IMR-90 (cell line): ENCODE data around the gene CDYL2. TPM values are rescaled to one million over a fixed set of nuclear protein-coding genes. Genes with fewer than 3 reads are reported as not detected.

ENCODE experiments used
- ATAC-seq: fragments of 200-7000 bp; cut with Tn5 transposase; 2 replicates; pipeline ENCODE4 v1.9.1; 2020; ENCODE audit warnings: low read depth, mild to moderate bottlenecking, moderate library complexity
- BruUV-seq: library from RNA; stranded (reverse); fragments of 400-500 nt; replicated peaks from 2 replicates; lab custom pipeline; 2021; lab: Mats Ljungman, UMichigan
- CTCF ChIA-PET: fragments of 300-600 bp; formaldehyde crosslinking; extraction: SDS; loops from one replicate; lab custom pipeline; 2021; ENCODE audit warnings: antibody characterized with exemption; lab: Yijun Ruan, JAX
- POLR2A ChIA-PET: fragments of 300-600 bp; sonication (Branson Sonifier 250); formaldehyde crosslinking; loops from one replicate; lab custom pipeline; 2022; ENCODE audit warnings: antibody characterized with exemption; ENCODE audit not compliant: unreplicated experiment; lab: Charles Lee
- DNase-seq: peaks from one replicate; pipeline ENCODE4 v3.0.0; 2013
- H2AFZ ChIP-seq: replicated peaks from 2 replicates; pipeline ENCODE3; 2013; ENCODE audit warnings: low read length, mild to moderate bottlenecking; ENCODE audit not compliant: poor library complexity
- H2AK5ac ChIP-seq: 2 replicates; pipeline ENCODE4 v1.6.1; 2013; ENCODE audit warnings: low read depth, low read length, inconsistent platforms
- H2AK9ac ChIP-seq: replicated peaks from 2 replicates; pipeline ENCODE3; 2013; ENCODE audit warnings: mild to moderate bottlenecking, low read depth, low read length, moderate library complexity; ENCODE audit not compliant: poor library complexity
- H2BK120ac ChIP-seq: 2 replicates; pipeline ENCODE4 v1.6.1; 2013; ENCODE audit warnings: low read depth, low read length, inconsistent platforms
- H2BK15ac ChIP-seq: 3 replicates; pipeline ENCODE4 v1.6.1; 2013; ENCODE audit warnings: low read depth, low read length, inconsistent platforms
- H2BK20ac ChIP-seq: 2 replicates; pipeline ENCODE4 v1.6.1; 2013; ENCODE audit warnings: low read depth, mild to moderate bottlenecking, inconsistent platforms, low read length, moderate library complexity
- H2BK5ac ChIP-seq: 2 replicates; pipeline ENCODE4 v1.6.1; 2013; ENCODE audit warnings: mild to moderate bottlenecking, low read depth, low read length, inconsistent platforms; ENCODE audit not compliant: poor library complexity, severe bottlenecking
- H3K14ac ChIP-seq: replicated peaks from 2 replicates; pipeline ENCODE4 v1.6.1; 2013; ENCODE audit warnings: low read depth, low read length, inconsistent platforms
- H3K18ac ChIP-seq: 2 replicates; pipeline ENCODE4 v1.6.1; 2013; ENCODE audit warnings: low read depth, low read length, control low read depth
- H3K23ac ChIP-seq: 2 replicates; pipeline ENCODE4 v1.6.1; 2013; ENCODE audit warnings: low read depth, low read length, inconsistent platforms
- H3K27ac ChIP-seq: 2 replicates; pipeline ENCODE4 v1.5.1; 2013; ENCODE audit warnings: mild to moderate bottlenecking, control low read depth, low read length; ENCODE audit not compliant: insufficient read depth
- H3K27me3 ChIP-seq: 2 replicates; pipeline ENCODE4 v1.6.1; 2013; ENCODE audit warnings: low read length; ENCODE audit not compliant: control insufficient read depth, insufficient read depth
- H3K36me3 ChIP-seq: 2 replicates; pipeline ENCODE4 v1.6.1; 2013; ENCODE audit warnings: low read length, mixed read lengths; ENCODE audit not compliant: control insufficient read depth, insufficient read depth
- H3K4ac ChIP-seq: 2 replicates; pipeline ENCODE4 v1.6.1; 2013; ENCODE audit warnings: low read depth, low read length, inconsistent platforms
- H3K4me1 ChIP-seq: 2 replicates; pipeline ENCODE4 v1.6.1; 2013; ENCODE audit warnings: low read length, mixed read lengths; ENCODE audit not compliant: control insufficient read depth, insufficient read depth
- H3K4me2 ChIP-seq: 2 replicates; pipeline ENCODE4 v1.6.1; 2013; ENCODE audit warnings: low read depth, mild to moderate bottlenecking, control low read depth, low read length, moderate library complexity
- H3K4me3 ChIP-seq: 2 replicates; pipeline ENCODE4 v1.5.1; 2013; ENCODE audit warnings: low read depth, mild to moderate bottlenecking, control low read depth, low read length, moderate library complexity; ENCODE audit not compliant: insufficient read depth
- H3K56ac ChIP-seq: 2 replicates; pipeline ENCODE4 v1.6.1; 2013; ENCODE audit warnings: low read length, inconsistent platforms; ENCODE audit not compliant: insufficient read depth; ENCODE audit errors: extremely low read depth
- H3K79me1 ChIP-seq, 2 experiments: 2 replicates each; pipeline ENCODE4 v1.6.1; 2013; ENCODE audit warnings: low read length in 2 of 2, inconsistent platforms in 1 of 2, low read depth in 1 of 2
- H3K9ac ChIP-seq: 2 replicates; pipeline ENCODE4 v1.6.1; 2013; ENCODE audit warnings: low read depth, low read length, control low read depth
- H3K9me1 ChIP-seq: 2 replicates; pipeline ENCODE4 v1.6.1; 2013; ENCODE audit warnings: low read length, inconsistent platforms; ENCODE audit not compliant: insufficient read depth
- H3K9me3 ChIP-seq: 2 replicates; pipeline ENCODE4 v1.6.1; 2013; ENCODE audit warnings: low read length; ENCODE audit not compliant: control insufficient read depth, insufficient read depth
- H4K20me1 ChIP-seq: 2 replicates; pipeline ENCODE4 v1.6.1; 2013; ENCODE audit warnings: low read length, inconsistent platforms; ENCODE audit not compliant: insufficient read depth
- H4K5ac ChIP-seq: 2 replicates; pipeline ENCODE4 v1.6.1; 2013; ENCODE audit warnings: mild to moderate bottlenecking, low read depth, low read length, control low read depth
- H4K8ac ChIP-seq, 2 experiments: 2 replicates each; pipeline ENCODE4 v1.6.1; 2013; ENCODE audit warnings: low read depth in 2 of 2, low read length in 2 of 2, control low read depth in 1 of 2, inconsistent platforms in 1 of 2
- H4K91ac ChIP-seq: 2 replicates; pipeline ENCODE4 v1.6.1; 2013; ENCODE audit warnings: low read depth, low read length, inconsistent platforms; ENCODE audit not compliant: insufficient read depth
- BHLHE40 ChIP-seq: fragments of 150-350 bp; IDR thresholded peaks from 2 replicates; pipeline ENCODE4 v1.6.1; 2016; ENCODE audit warnings: mild to moderate bottlenecking, low read depth, low read length
- CEBPB ChIP-seq: IDR thresholded peaks from 2 replicates; pipeline ENCODE4 v1.6.1; 2012; ENCODE audit warnings: low read depth, low read length, improper control_type of control experiment
- CHD1 ChIP-seq: IDR thresholded peaks from 2 replicates; pipeline ENCODE4 v1.6.1; 2012; ENCODE audit warnings: low read depth, low read length, improper control_type of control experiment
- MAFK ChIP-seq: IDR thresholded peaks from 2 replicates; pipeline ENCODE4 v1.6.1; 2012; ENCODE audit warnings: low read depth, low read length, improper control_type of control experiment
- MAZ ChIP-seq: IDR thresholded peaks from 2 replicates; pipeline ENCODE4 v1.6.1; 2012; ENCODE audit warnings: low read depth, mild to moderate bottlenecking, low read length, improper control_type of control experiment, moderate library complexity, borderline replicate concordance
- POLR2A ChIP-seq: IDR thresholded peaks from 2 replicates; pipeline ENCODE4 v1.6.1; 2012; ENCODE audit warnings: mild to moderate bottlenecking, low read depth, low read length
- RAD21 ChIP-seq: IDR thresholded peaks from 2 replicates; pipeline ENCODE4 v1.6.1; 2012; ENCODE audit warnings: low read length, improper control_type of control experiment
- WGBS, 2 experiments: methylation state at CpG; one replicate each; pipeline versions ENCODE4 v1.1.5 to v1.1.7; 2013; ENCODE audit warnings: missing lambda C conversion rate in 2 of 2; ENCODE audit not compliant: insufficient read length in 1 of 2; ENCODE audit errors: extremely low coverage in 2 of 2; 5-methylcytosine and 5-hydroxymethylcytosine counted together
- dilution Hi-C: fragments of 300-500 bp; cut with HindIII; formaldehyde crosslinking; loops from one replicate; pipeline ENCODE4 v1.14.3; 2018; ENCODE audit warnings: low sequenced_read_pairs; ENCODE audit not compliant: unreplicated experiment
- in situ Hi-C: fragments of 300-500 bp; cut with MboI; formaldehyde crosslinking; loops from 3 replicates; pipeline ENCODE4 v1.14.3; 2019; ENCODE audit warnings: low sequenced_read_pairs, inconsistent platforms, mixed read lengths
- intact Hi-C: fragments of 100-400 bp; cut with micrococcal nuclease; formaldehyde crosslinking; loops from 2 replicates; pipeline ENCODE4 v1.10.0; 2022
- polyA plus RNA-seq, 3 experiments: library from polyadenylated mRNA; depleted of rRNA; stranded (reverse); fragments of >200 nt; gene quantifications; 2 replicates each; pipeline ENCODE4 v1.2.3, GENCODE V29; 2012; ENCODE audit warnings: low replicate concordance in 1 of 3
- total RNA-seq: library from RNA; depleted of rRNA; stranded (reverse); fragments of >200 nt; gene quantifications from 2 replicates; pipeline ENCODE4 v1.2.3, GENCODE V29; 2012
- TF ChIP-seq, protein P1 (sequence below): fragments of 150-350 bp; IDR thresholded peaks from 2 replicates; pipeline ENCODE4 v1.6.1; 2016; ENCODE audit warnings: low read depth, mild to moderate bottlenecking, low read length, moderate library complexity, borderline replicate concordance

The CDYL2 gene
- total and polyA plus RNA-seq, 2 of the 4 experiments (the other 2 are of a cell fraction), result 1.2 to 3.9 TPM

GRCh38 chr16:80620736-80621605 lies 183.4 kb downstream of the CDYL2 start (continued):
- TF ChIP-seq RAD21, result no peak

- BruUV-seq, result no TSS peak
- no peak for ATAC-seq
- WGBS, 2 experiments, result no CpG with 5 or more reads among the region's 4 CpGs
Measured at GRCh38 chr16:80619824-80620223, 184.6 kb downstream of the CDYL2 start.

More at GRCh38 chr16:80619824-80620223, 184.6 kb downstream of the CDYL2 start:
- dilution Hi-C loops, result no loop called here
- no peak overlapping the region for H3K9ac ChIP-seq
- no peak overlapping the region for H3K27ac ChIP-seq
- H3K9me3 ChIP-seq, result peaks cover 2% of the 10 kb centered on the region
- H2AFZ ChIP-seq, result no peak overlapping the region
- no peaks in the 10 kb centered on the region for H3K27me3 ChIP-seq
- H3K56ac ChIP-seq, result no peak overlapping the region
- H3K14ac ChIP-seq, result no peak overlapping the region
- no peak overlapping the region for H3K18ac ChIP-seq
- no peak overlapping the region for H3K23ac ChIP-seq
- DNase-seq, result no peak
- no peak overlapping the region for H4K91ac ChIP-seq
- H2AK5ac ChIP-seq, result no peak overlapping the region
- ChIA-PET CTCF (no interaction called here), POLR2A (no interaction called here)
- H3K36me3 ChIP-seq, result no peaks in the 10 kb centered on the region
- H4K5ac ChIP-seq, result no peak overlapping the region
- intact Hi-C loops, result no loop called here
- no peak overlapping the region for H2BK20ac ChIP-seq
- H3K9me1 ChIP-seq, result peaks cover 6% of the 10 kb centered on the region; the same call in 1 of the 2 replicates
- in situ Hi-C loops, result no loop called here
- H3K79me1 ChIP-seq, result no peaks in the 10 kb centered on the region
- no peak overlapping the region for H2BK15ac ChIP-seq
- no peaks in the 10 kb centered on the region; the same call in 1 of the 2 replicates for H3K4me1 ChIP-seq
- no peak overlapping the region for H3K4me3 ChIP-seq
- H2BK5ac ChIP-seq, result no peak overlapping the region
- H3K4me2 ChIP-seq, result no peak overlapping the region
- H4K20me1 ChIP-seq, result no peaks in the 10 kb centered on the region
- no peak overlapping the region for H2AK9ac ChIP-seq
- TF ChIP-seq POLR2A (no peak), BHLHE40 (no peak), MAZ (no peak), RAD21 (no peak), CHD1 (no peak), CEBPB (no peak), MAFK (no peak)
- TF ChIP-seq, protein P1, sequence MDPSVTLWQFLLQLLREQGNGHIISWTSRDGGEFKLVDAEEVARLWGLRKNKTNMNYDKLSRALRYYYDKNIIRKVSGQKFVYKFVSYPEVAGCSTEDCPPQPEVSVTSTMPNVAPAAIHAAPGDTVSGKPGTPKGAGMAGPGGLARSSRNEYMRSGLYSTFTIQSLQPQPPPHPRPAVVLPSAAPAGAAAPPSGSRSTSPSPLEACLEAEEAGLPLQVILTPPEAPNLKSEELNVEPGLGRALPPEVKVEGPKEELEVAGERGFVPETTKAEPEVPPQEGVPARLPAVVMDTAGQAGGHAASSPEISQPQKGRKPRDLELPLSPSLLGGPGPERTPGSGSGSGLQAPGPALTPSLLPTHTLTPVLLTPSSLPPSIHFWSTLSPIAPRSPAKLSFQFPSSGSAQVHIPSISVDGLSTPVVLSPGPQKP, result no peak
- H4K8ac ChIP-seq, result no peak overlapping the region
- no peak overlapping the region for H2BK120ac ChIP-seq
- H3K4ac ChIP-seq, result no peak overlapping the region
